Liver (tissue), 3 donors: ENCODE data around the gene PRIM2.
"Not testable (repeated sequence)": the region's sequence is repeated elsewhere in the genome, so short reads cannot be mapped to it uniquely, and the experiment has no call there.

ENCODE experiments used
- CTCF ChIP-seq: fragments of 150-350 bp; IDR thresholded peaks from 2 replicates; pipeline ENCODE4 v1.5.1; 2017; ENCODE audit warnings: improper control_type of control experiment, low read depth, low read length; ENCODE audit not compliant: missing input control
- EGR1 ChIP-seq, 2 donors: IDR thresholded peaks; 2 replicates each; pipeline ENCODE4 v1.6.1; 2016 to 2018; ENCODE audit warnings: antibody characterized with exemption in 2 of 2, low read depth in 2 of 2
- GABPA ChIP-seq, 2 donors: IDR thresholded peaks in 1 of 2; conservative IDR thresholded peaks in 1 of 2; 2 replicates each; pipeline ENCODE4 v1.6.1; 2016; ENCODE audit warnings: antibody characterized with exemption in 2 of 2, mild to moderate bottlenecking in 1 of 2, moderate library complexity in 1 of 2
- JUND ChIP-seq, 2 donors: IDR thresholded peaks; 2 replicates each; pipeline ENCODE4 v1.6.1; 2016; ENCODE audit warnings: antibody characterized with exemption in 2 of 2
- MAX ChIP-seq: IDR thresholded peaks from 2 replicates; pipeline ENCODE4 v1.6.1; 2016; ENCODE audit warnings: antibody characterized with exemption
- RAD21 ChIP-seq, 2 donors: IDR thresholded peaks; 2 replicates each; pipeline ENCODE4 v1.6.1; 2016; ENCODE audit warnings: antibody characterized with exemption in 2 of 2, mild to moderate bottlenecking in 2 of 2
- REST ChIP-seq: IDR thresholded peaks from 2 replicates; pipeline ENCODE4 v1.6.1; 2016; ENCODE audit warnings: antibody characterized with exemption, mild to moderate bottlenecking
- RXRA ChIP-seq, 2 donors: IDR thresholded peaks; 2 replicates each; pipeline ENCODE4 v1.6.1; 2017 to 2018; ENCODE audit warnings: antibody characterized with exemption in 2 of 2, mild to moderate bottlenecking in 1 of 2
- TAF1 ChIP-seq: conservative IDR thresholded peaks from 2 replicates; pipeline ENCODE4 v1.6.1; 2016; ENCODE audit warnings: antibody characterized with exemption, mild to moderate bottlenecking
- YY1 ChIP-seq: IDR thresholded peaks from 2 replicates; pipeline ENCODE4 v1.6.1; 2016; ENCODE audit warnings: antibody characterized with exemption, mild to moderate bottlenecking
- donor health status: healthy.
- donor health status: healthy.

- TF ChIP-seq CTCF; RAD21 (IDR thresholded peaks at IDR 0.05); REST; EGR1 (IDR thresholded peaks at IDR 0.05; ENCODE audit: low read depth in 2 of 2); TAF1; MAX; YY1; GABPA (IDR thresholded peaks at IDR 0.05 in 1 of 2, conservative IDR thresholded peaks at IDR 0.05 in 1 of 2); RXRA (IDR thresholded peaks at IDR 0.05); JUND (IDR thresholded peaks at IDR 0.05): not testable (repeated sequence)
These were observed 25.9 kb downstream of the PRIM2 start for GRCh38 chr6:57343342-57343741.
